GM12892 (cell line): Measurements from ENCODE around the gene ASB10.
A peak's percentile ranks its signal among the peaks of the same experiment; 100 is the strongest.

Source experiments
- DNase-seq: peaks from one replicate; pipeline ENCODE4 v3.0.0; 2011; ENCODE audit not compliant: insufficient read length
- FAIRE-seq: peaks from 2 replicates; lab custom pipeline; 2011; peaks lifted over from hg19 to GRCh38; lab: Jason Lieb, UNC
- POLR2A ChIP-seq: IDR thresholded peaks from 2 replicates; pipeline ENCODE4 v1.6.1; 2011; ENCODE audit warnings: low read depth, low read length, control low read depth
- POLR2AphosphoS5 ChIP-seq: IDR thresholded peaks from 2 replicates; pipeline ENCODE4 v1.6.1; 2011; ENCODE audit warnings: low read depth, low read length, control low read depth
- TAF1 ChIP-seq: IDR thresholded peaks from 2 replicates; pipeline ENCODE4 v1.6.1; 2011; ENCODE audit warnings: low read depth, mild to moderate bottlenecking, control low read depth, low read length, borderline replicate concordance

Gene ASB10

DNA sequence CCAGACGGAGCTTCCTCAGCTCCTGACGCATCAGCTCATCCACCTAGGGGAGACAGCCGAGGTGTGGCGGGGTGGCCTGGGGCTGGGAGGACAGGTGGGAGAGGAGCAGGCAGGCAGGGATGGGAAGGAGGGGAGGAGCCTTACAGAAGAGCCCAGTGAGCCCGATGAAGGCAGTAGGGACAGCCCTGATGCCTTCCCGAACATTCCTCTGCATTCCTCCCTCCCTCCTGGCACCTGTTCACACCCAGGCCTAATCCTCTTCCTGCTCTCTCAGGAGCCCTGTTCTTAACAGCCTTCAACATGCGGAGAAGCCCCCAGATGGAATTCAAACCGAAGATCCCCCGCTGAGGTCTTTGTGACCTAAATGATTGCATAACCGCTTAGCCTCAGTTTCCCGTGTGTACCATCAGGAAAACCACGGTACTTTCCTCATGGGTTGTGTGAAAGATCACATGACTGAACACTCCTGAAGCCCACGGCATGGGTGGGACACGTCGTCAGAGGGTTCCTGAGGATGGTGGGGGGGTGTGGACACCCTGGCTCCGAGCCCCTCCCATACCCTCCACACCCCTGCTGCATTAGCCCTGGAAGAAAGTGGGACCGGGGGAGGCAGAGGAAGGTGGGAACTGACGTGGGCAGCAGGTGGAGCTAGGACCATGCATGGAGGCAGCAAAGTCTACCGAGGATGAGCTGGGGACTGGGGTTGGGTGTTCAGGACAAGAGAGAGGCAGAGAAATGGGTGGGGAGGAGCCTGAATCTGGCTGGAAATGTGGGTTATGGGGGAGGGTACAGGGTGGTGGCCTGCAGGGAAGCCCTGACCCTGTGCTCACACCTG lies 8.8 kb upstream of the ASB10 start:
- DNase-seq, result no peak
- no peak for FAIRE-seq
- TF ChIP-seq POLR2A (no peak), TAF1 (no peak), POLR2AphosphoS5 (no peak)

DNA sequence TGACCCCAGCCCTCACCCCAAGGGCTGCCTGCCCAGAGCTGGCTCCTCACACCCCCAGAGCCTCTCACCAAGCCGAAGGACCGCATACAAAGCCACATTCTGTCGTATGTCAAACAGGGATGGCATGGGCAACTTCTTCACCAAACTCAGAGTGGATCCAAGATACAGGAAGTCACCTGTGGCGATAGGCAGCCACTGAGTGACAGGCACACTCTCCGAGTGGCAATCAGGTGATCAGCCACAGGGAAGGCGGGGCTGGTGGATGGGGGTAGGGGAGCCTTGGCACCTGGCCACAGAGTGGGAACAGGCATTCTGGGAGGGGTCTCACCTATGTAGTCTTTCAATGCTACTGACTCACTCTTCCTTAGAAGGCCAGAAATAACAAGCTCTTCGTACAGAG lies 7.1 kb upstream of the ASB10 start:
- no peak for DNase-seq
- TF ChIP-seq POLR2A (no peak), TAF1 (no peak), POLR2AphosphoS5 (no peak)
- FAIRE-seq, result no peak

DNA sequence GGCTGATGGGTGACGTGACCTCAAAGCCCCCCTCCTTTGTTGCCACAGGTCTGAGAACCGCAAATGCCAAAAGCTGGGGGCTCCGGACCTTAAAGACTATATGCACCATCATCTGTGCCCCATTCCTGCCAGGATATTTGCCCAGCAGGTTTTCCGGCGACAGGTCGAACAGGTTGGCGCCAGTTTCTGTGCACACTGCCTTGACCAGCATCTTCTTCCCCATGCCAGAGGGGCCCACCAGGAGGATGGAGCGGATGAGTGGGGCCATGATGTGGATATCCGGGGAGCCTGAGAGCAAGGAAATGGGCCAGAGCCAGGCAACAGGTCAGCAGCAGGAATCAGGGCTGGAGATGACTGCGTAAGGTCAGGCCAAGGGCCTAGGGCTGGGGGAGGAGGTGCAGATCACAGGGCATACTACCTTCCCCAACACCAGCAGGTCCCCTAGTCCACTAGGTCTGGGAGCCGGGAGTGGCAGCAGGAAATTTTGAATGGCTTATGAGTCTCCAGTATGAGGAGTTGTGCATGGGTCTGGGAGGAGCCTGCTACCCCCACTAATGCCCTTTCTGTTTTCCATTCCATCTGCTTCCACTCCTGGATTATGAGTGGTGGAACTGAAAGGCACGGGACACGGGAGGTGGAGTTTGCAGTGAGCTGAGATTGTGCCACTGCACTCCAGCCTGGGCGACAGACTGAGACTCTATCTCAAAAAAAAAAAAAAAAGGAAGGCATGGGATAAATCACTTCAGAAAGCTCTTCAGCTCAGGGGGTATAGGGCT lies 6.3 kb upstream of the ASB10 start:
- TF ChIP-seq TAF1 (no peak), POLR2A (no peak), POLR2AphosphoS5 (no peak)
- FAIRE-seq, result no peak

DNA sequence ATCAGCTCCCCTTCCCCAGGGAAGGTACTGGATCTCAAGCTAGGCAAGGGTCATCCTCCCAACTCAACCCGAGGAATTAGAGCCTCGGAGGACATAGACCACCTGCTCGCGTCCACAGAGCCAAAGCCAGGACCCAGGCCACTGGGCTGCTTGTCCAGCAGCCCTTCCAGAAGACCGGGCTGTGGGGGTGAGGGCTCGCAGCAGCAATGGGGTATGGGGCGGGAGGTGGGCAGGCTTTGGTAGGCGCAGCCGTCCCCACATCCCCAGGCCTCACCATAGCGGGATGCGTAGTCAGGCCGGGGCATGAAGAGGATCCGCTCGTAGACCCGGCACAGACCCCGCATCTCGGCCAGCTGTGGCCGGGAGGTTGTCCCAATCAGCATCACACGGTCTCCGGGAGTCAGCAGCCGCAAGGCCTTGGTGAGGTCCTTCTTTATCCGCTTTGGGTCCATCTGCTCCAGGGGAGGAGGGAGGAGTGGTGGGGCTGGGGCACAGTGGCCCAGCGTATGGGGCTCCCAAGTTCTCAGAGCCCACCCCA lies 5.0 kb upstream of the ASB10 start:
- TF ChIP-seq POLR2A, result no peak
- no peak for TF ChIP-seq TAF1
- no peak for TF ChIP-seq POLR2AphosphoS5
- FAIRE-seq (no peak), DNase-seq (no peak)

More for the DNA sequence above, 6.3 kb upstream of the ASB10 start:
- no peak for DNase-seq

DNA sequence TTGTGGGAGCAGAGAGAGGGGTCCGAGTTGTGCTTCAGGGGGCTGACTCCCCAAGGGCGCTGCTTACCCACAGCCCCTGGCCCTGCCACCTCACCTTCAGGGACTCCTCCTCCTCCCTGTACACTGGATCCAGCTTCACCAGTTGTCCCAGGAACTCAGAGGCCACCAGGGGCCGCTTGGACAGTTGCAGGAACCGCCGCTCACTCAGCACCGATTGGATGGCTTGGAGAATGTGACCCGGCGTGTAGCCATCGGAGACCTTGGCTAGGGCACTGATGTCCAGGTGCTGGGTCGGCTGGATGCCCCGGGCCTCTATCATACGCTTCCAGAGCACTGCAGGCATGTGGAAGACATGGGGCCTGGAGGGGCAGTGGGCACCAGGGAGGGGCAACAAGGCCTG lies 4.5 kb upstream of the ASB10 start:
- DNase-seq, result no peak
- TF ChIP-seq POLR2AphosphoS5 (no peak), TAF1 (no peak), POLR2A (no peak)
- FAIRE-seq, result no peak

DNA sequence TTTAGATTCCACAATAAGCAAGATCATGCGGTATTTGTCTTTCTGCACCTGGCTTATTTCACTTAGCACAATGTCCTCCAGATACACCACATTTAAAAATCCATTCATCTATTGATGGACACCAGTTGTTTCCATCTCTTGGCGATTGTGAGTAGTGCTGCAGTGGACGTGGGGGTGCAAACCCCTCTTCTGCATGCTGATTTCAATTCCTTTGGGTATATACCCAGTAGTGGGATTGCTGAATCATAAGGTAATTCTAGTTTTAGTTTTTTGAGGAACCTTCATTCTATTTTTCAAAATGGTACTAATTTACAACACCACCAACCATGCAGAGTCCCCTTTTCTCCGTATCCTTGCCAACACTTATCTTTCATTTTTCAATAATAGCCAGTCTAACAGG lies 2.0 kb upstream of the ASB10 start:
- TF ChIP-seq POLR2AphosphoS5 (no peak), TAF1 (no peak), POLR2A (no peak)
- no peak for DNase-seq
- no peak for FAIRE-seq

DNA sequence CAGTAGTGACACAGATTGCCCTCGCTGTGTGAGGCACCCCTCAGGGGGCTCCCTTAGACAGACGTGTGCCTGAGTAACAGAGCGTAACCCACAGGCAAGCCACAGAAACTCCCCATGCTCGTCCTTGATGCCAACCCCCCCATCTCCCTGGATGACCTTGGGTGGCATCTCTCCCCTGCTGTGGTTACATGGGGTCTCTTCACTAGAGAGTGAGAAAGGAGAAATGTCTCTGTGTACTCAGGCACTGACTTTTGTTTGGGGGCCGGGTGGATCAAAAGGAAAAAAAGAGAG lies 1.1 kb upstream of the ASB10 start:
- FAIRE-seq (no peak), DNase-seq (no peak)
- TF ChIP-seq POLR2AphosphoS5, result no peak
- no peak for TF ChIP-seq POLR2A
- TF ChIP-seq TAF1, result no peak

DNA sequence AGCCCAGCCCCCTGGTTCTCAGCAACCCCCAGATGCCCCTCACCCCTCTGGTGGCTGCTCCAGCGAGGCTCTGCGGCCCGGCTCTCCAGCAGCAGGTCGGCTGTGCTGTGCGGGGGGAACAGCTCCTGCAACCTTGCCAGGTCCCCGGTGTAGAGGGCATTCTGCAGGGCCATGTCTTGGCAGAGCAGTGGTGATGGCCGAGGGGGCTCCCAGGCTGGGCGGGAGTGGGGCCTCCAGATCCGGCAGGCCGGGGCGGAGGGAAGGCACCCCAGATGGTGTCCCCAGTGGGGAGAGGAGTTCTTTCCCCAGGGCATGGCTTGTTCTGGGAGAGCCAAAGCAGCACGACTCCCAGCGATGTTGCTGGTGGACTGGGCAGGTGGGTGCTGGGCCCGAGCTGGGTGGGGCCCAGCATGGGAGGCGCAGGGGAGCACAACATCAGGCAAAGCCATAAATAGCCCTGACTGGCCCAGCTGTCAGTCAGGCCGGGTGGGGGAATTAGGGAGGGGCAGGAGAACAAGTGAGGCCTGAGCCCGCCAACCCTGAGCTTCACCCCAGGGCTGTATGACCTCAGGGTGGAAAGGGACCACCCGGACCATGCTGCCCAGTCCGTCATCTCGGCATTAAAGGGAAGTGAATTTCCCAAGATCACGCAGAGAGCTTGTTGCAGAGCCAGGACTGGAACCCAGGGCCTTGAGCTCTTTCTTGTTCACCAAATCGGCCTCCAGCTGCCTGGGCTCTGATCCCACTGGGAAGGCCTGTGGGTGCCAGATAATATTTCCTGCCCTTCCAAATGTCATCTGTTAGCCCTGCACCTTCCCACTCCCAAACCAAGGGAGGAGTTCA lies 580 bp upstream of the ASB10 start:
- DNase-seq (no peak), FAIRE-seq (no peak)
- no peak for TF ChIP-seq POLR2A
- no peak for TF ChIP-seq POLR2AphosphoS5
- TF ChIP-seq TAF1, result no peak

DNA sequence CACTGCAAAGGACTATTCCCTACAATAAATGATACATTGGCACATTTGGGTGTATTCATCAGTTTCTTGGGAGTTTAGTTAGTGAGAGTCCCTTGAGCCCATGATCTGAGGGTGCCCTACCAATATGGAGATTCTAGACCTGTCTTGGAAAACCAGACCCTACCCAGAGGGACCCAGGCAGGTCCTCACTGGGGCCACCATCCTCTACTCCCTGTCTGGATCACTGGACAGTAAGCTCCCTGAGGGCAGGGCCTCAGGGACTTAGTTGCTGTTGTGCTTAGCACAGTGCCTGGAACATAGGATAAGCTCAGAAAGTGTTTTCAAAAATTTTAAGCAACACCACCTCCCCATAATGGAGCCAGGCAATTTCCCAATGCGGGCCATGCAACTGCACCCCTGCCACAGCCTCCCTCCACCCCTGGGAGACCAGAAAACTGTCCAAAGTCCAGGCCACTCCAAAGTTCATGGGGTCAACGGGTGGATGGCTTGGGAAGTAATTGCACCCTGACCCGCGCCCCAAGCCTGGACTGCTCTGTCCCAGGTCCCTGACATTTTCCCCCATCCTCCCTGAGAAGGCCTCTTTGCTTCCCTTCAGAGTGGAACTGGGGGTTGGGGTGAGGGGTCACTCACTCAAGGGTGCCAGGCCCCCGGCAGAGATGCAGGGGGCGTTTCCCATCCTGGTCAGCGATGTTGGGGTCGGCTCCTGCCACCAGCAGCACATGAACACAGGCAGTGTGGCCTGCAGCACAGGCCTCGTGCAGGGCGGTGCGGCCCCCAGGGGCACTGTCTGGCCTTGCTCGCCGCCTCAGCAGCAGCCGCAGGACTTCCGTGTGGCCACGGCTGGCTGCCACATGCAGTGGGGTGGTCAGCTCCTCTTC lies 1.0 kb downstream of the ASB10 start:
- TF ChIP-seq POLR2A (no peak), TAF1 (no peak), POLR2AphosphoS5 (no peak)
- DNase-seq (no peak), FAIRE-seq (no peak)

DNA sequence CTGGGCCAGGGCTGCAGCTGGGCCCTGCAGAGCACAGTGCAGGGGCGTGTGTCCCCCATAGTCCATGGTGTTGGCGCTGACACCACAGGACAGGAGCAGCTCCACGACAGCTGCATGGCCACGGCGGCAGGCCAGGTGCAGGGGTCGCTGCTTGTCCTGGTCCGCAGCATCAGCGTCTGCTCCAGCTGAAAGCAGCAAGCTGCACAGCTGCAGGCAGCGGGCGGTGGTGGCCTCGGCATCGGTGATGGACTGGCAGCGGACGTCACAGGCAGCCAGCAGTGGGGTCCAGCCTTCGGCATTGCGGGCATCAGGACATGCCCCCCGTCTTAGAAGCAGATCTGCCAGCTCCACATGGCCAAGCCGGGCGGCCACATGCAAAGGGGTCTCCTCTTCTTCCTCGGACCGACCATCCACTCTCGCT lies 6.0 kb downstream of the ASB10 start:
- no peak for TF ChIP-seq POLR2A
- no peak for TF ChIP-seq TAF1
- no peak for TF ChIP-seq POLR2AphosphoS5
- DNase-seq (peak; percentile 5), FAIRE-seq (no peak)

DNA sequence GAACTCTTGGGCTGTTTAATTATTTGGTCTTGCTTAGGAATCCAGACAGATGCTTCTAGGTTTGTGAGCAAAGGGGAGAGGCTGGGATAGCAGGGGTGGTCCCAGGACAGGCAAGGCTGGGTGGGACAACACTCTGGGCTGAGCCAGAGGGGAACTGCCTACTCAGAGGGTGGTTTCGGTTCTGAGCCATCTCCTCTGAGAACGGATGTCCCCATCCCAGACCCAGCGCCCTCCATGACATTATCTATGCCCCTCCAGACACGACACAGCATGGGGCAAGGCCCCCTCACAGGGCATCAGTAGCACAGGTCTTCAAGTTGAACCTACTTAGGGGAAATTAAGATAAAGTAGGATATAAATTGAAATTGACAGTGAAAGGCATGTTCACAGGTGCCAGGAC lies 7.1 kb downstream of the ASB10 start:
- DNase-seq (peak; percentile 13), FAIRE-seq (no peak)
- TF ChIP-seq POLR2A, result no peak
- TF ChIP-seq POLR2AphosphoS5, result no peak
- no peak for TF ChIP-seq TAF1
